Stromal cell of bone marrow (primary cell): Measurements from ENCODE around the gene RNU6-1.

Experiments used
- DNase-seq: peaks from one replicate; pipeline ENCODE4 v3.0.0-alpha.2; 2012; ENCODE audit warnings: low read depth

The RNU6-1 gene

GRCh38 chr15:67857220-67857619 lies 17.4 kb upstream of the RNU6-1 start:
- no peak for DNase-seq

GRCh38 chr15:67855842-67856241 lies 16.0 kb upstream of the RNU6-1 start:
- no peak for DNase-seq

DNA sequence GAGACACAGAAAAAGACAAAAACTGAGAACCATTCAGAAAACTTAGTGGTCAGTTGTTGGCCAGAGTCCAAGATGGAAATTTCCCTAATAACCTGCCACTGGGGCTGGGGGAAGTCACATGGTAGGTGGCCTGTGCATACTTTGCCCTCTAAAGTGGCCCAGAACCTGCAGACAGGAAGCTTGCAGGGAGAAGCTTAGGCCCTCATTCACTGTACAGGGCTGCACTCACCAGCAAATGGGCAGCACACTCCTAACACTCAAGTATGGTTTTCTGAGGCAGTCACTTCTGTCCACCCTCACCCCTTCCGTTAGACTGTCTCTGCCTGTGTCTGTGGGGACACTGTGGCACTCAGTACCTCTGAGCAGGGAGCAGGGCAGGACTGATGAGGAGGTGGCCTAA lies 14.5 kb upstream of the RNU6-1 start:
- no peak for DNase-seq

GRCh38 chr15:67853454-67853853 lies 13.6 kb upstream of the RNU6-1 start:
- no peak for DNase-seq

DNA sequence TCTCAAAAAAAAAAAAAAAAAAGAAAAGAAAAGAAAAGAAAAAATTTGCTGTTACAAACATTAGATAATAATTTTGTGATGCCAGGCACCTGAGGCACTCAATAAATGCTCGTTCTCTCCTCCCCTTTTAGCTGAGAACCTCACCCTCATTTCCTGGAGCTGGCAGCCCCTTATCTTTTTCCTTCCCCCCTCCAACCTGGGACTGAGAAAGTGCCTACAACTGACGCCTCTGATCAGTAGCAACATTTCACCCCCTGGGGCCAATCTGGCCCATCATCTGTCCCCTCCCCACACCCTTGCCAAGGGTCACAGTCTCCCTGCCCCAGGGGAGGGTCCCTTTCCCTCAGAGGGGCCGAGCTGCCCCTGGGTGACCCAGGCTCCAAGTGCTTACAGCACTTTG lies 12.6 kb upstream of the RNU6-1 start:
- no peak for DNase-seq

DNA sequence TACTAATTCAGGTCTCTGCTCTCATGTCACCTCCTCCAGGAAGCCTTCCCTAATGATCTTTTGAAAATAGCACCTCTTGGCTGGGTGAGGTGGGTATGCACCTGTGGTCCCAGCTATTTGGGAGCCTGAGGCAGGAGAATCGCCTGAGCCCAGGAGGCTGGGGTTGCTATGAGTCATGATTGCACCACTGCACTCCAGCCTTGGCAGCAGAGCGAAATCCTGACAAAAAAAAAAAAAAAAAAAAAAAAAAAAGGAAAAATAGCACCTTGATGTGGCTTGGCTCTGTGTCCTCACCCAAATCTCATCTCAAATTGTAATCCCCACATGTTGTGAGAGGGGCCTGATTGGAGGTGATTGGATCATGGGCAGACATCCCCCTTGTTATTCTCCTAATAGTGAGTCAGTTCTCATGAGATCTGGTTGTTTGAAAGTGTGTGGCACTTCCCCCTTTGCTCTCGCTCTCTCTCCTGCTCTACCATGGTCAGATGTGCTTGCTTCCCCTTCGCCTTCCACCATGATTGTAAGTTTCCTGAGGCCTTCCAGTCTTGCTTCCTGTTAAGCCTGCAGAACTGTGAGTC lies 11.2 kb upstream of the RNU6-1 start:
- no peak for DNase-seq

- DNase-seq: no peak
These were observed 10.5 kb upstream of the RNU6-1 start for GRCh38 chr15:67850336-67850735.

DNA sequence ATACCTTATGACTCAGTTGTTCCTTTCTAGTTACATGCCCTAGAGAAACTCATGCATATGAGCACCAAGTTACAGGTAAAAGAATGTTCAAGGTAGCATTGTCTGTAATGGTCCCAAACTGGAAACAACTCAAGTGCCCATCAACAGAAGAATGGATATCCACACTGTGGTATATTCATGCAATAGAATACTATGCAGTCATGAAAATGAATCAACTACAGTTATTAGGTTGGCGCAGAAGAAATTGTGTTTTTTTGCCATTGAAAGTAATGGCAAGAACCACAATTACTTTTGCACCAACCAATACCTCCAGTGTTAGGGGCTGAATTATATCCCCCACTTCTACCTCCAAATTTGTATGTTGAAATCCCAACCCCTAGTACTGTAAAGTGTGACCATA lies 9.7 kb upstream of the RNU6-1 start:
- DNase-seq: no peak

GRCh38 chr15:67845974-67846373 lies 6.1 kb upstream of the RNU6-1 start:
- no peak for DNase-seq

GRCh38 chr15:67843571-67844387 lies 3.9 kb upstream of the RNU6-1 start:
- DNase-seq: no peak

- DNase-seq: no peak
These were observed 3.3 kb upstream of the RNU6-1 start for GRCh38 chr15:67843092-67843501.

- no peak for DNase-seq
These were observed 1.6 kb upstream of the RNU6-1 start for GRCh38 chr15:67841513-67841762.

- DNase-seq: peak; percentile 49
These were observed 1.1 kb upstream of the RNU6-1 start for GRCh38 chr15:67840749-67841512.

- no peak for DNase-seq
These were observed 331 bp downstream of the RNU6-1 start for GRCh38 chr15:67839499-67839928.

GRCh38 chr15:67838789-67839332 lies 984 bp downstream of the RNU6-1 start:
- no peak for DNase-seq

DNA sequence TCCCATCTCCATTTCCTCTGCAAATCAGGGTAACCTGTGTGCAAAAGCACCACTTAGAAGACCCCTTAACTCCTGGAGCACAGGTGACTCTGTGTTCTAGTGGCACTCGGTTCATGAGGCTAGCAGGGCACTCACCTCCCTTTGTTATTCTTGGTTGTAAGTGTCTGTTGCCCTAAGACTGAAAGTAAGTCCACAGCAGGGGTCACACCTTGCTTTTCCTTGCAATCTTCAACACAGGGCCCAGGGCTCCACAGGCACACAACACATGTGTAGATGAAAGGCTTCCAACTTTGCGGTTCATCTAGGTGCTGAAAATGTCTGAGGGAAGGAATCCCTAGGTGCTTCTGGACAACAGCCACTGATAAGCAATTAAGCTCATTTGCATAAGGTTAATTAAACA lies 2.9 kb downstream of the RNU6-1 start:
- no peak for DNase-seq

- DNase-seq: no peak
These were observed 3.4 kb downstream of the RNU6-1 start for GRCh38 chr15:67836477-67836876.

DNA sequence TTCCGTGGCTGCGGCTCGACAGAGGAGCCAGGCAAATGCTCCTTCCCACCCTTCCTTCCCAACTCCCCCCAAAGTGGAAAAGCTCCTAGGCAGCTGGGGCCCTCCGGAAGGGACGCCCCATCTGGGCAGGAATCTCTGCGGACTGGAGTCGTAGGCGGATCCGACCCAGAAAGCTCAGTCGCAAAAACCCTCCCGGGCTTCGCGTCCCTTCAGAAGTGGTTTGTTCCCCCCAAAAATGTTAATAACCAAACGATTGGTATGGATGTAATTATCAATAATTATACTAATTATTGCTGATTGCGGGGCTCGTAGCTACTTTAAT lies 3.8 kb downstream of the RNU6-1 start:
- no peak for DNase-seq

DNA sequence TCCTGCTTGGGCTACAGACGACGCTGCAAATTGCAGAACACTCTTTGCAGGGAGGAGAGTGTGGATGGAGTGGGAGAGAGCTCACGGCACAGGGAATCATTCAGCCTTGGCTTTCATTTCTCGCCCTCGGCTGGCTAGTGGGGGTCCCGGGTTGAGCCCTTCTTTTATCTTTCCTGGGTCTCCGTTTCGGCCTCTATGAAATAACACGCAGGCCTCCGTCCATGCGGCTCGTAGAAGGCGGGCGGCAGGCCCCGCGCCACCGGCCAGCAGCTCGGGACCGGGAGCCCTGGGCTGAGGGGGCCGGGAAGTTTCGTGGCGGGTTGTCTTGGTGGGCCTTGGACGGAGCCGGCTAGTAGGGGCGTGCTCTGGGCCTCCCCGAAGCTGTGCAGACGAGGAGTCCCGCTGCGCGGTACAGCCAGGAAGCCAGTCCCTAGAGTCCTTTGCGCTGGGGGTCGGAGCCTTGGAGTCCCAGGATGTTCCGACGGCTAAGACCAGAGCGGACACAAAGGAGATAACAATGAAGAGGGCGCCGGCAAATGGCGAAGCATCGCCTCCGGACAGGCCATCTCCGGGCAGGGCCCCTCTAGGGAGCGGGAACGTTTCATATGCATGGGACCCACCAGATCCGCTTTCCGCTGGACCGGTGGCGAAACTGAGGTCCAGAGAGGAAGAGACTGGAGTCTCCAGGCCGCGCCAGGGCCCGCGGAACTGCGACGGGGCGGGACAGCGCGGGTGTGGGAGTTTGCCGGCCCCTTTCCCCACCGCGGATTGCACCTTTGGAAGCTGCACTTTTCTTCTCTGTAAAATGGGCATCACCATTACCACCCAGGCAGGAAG lies 4.3 kb downstream of the RNU6-1 start:
- DNase-seq: no peak

- no peak for DNase-seq
These were observed 5.1 kb downstream of the RNU6-1 start for GRCh38 chr15:67834581-67835296.

- DNase-seq: no peak
These were observed 5.9 kb downstream of the RNU6-1 start for GRCh38 chr15:67833710-67834511.
